Breast epithelium (tissue), 3 donors: ENCODE measurements around the gene LEO1.

Experiments
- POLR2A ChIP-seq: fragments of 450-650 bp; IDR thresholded peaks from one replicate; pipeline ENCODE4 v1.6.1; 2016; ENCODE audit warnings: antibody characterized with exemption, mild to moderate bottlenecking, moderate library complexity
- POLR2AphosphoS5 ChIP-seq, 3 donors: sonication (generic); formaldehyde crosslinking; IDR thresholded peaks; one replicate each; pipeline ENCODE4 v1.6.1; 2017; ENCODE audit warnings: antibody characterized with exemption in 3 of 3
- TF ChIP-seq, protein P1 (sequence below), 3 donors: fragments of 450-650 bp; IDR thresholded peaks; one replicate each; pipeline ENCODE4 v1.5.1; 2016 to 2017; ENCODE audit warnings: antibody characterized with exemption in 3 of 3, mild to moderate bottlenecking in 3 of 3, moderate library complexity in 3 of 3

DNA sequence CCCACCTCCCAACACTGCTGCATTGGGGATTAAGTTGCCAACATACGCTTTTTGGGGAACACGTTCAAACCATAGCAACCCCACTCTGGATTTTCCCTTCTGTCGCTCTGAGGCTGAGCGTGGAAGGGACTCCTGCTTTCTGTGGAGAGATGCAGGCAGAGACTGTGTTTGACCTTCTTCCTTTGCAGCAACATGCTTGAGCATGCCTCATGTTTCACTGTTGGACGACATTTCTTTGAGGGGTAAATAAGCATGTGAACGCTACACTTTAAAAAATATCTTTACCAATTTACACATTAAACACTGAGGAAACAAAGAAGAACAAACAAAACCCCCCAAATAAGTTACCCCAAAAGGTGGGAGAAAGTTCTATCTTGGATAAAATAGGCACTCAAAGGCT, 33.2 kb upstream of the LEO1 start:
- TF ChIP-seq, protein P1, sequence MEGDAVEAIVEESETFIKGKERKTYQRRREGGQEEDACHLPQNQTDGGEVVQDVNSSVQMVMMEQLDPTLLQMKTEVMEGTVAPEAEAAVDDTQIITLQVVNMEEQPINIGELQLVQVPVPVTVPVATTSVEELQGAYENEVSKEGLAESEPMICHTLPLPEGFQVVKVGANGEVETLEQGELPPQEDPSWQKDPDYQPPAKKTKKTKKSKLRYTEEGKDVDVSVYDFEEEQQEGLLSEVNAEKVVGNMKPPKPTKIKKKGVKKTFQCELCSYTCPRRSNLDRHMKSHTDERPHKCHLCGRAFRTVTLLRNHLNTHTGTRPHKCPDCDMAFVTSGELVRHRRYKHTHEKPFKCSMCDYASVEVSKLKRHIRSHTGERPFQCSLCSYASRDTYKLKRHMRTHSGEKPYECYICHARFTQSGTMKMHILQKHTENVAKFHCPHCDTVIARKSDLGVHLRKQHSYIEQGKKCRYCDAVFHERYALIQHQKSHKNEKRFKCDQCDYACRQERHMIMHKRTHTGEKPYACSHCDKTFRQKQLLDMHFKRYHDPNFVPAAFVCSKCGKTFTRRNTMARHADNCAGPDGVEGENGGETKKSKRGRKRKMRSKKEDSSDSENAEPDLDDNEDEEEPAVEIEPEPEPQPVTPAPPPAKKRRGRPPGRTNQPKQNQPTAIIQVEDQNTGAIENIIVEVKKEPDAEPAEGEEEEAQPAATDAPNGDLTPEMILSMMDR (IDR thresholded peaks at IDR 0.05), result no peak
- TF ChIP-seq POLR2AphosphoS5 (IDR thresholded peaks at IDR 0.05) (no peak), POLR2A (no peak)
